ENCODE results near the gene MAP3K12. TPM values are rescaled to one million over a fixed set of nuclear protein-coding genes. Genes with fewer than 3 reads are reported as not detected.
A peak's percentile ranks its signal among the peaks of the same experiment; 100 is the strongest.

Gene MAP3K12
- total and polyA plus RNA-seq, 2 of the 8 experiments (the other 6 are each of a cell fraction or from before 2014, with no cell fraction given): 23.4 to 42.7 TPM

DNA sequence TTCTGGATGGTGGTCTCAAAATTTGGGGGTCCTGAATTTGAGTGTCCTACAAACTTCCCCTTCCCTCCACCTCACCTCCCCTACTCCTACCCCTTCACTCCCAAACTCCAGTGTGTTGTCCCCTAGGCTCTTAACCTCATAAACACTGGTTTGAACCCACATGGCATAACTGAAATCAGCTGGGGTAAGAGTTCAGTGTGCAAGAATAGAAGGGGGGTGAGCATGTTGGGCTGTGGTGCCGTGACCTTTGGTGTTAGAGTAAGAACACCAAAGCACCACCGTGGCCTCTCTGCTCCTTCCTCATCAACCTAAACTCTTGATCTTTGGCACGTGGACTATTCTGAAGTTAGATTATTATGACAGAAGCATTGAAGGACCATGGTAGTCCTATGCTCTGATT is 36.3 kb downstream of the MAP3K12 start:
- Histone ChIP-seq H3K27ac (ENCODE audit: low read depth, low read length) (no peak overlapping the region), H2AFZ (ENCODE audit: low read length) (no peak overlapping the region), H3K9ac (replicated peaks in 1 of 4; ENCODE audit: extremely low read depth in 1 of 4, low read depth in 3 of 4, low read length in 3 of 4) (peak overlapping the region in 1 of 4 experiments; percentile 37; a peak in 2 of 7 replicates), H2BK20ac (ENCODE audit: low read length) (no peak overlapping the region), H4K20me1 (replicated peaks in 1 of 2; ENCODE audit: control insufficient read depth in 1 of 2, insufficient read depth in 2 of 2, low read length in 2 of 2) (peaks cover 37 to 48% of the 10 kb centered on the region in 2 experiments), H4K91ac (replicated peaks; ENCODE audit: insufficient read length, low read length) (no peak overlapping the region), H3K79me2 (ENCODE audit: control insufficient read depth in 1 of 2, insufficient read depth in 2 of 2, low read length in 2 of 2) (peaks cover 0 to 82% of the 10 kb centered on the region in 2 experiments; a peak in 3 of 4 replicates), H4K5ac (ENCODE audit: insufficient read length, low read depth, low read length) (no peak overlapping the region), H3K18ac (ENCODE audit: extremely low read depth, low read length) (no peak overlapping the region), H3K23ac (ENCODE audit: insufficient read length) (no peak overlapping the region), H3K4ac (replicated peaks; ENCODE audit: insufficient read length, low read depth, low read length) (no peak overlapping the region), H2BK15ac (ENCODE audit: low read length) (no peak overlapping the region), H2BK120ac (replicated peaks; ENCODE audit: low read depth, low read length) (no peak overlapping the region), H3K36me3 (ENCODE audit: control insufficient read depth in 2 of 4, insufficient read depth in 4 of 4, low read length in 3 of 4) (peaks cover 86 to 100% (median 94%) of the 10 kb centered on the region in 4 experiments), H3K4me3 (ENCODE audit: extremely low read depth in 1 of 4, insufficient read depth in 2 of 4, low read depth in 3 of 4, low read length in 4 of 4) (no peak overlapping the region), H3K4me2 (ENCODE audit: insufficient read depth in 1 of 2, low read depth in 2 of 2, low read length in 2 of 2) (no peak overlapping the region), H3K23me2 (ENCODE audit: low read depth, low read length) (no peaks in the 10 kb centered on the region; the same call in 1 of the 2 replicates), H4K8ac (ENCODE audit: extremely low read depth, insufficient read depth, low read length) (no peak overlapping the region), H3K9me3 (ENCODE audit: insufficient read depth in 2 of 2, low read depth in 1 of 2, low read length in 1 of 2) (no peaks in the 10 kb centered on the region), H3K4me1 (replicated peaks in 1 of 4; ENCODE audit: control insufficient read depth in 3 of 4, insufficient read depth in 4 of 4, low read length in 3 of 4) (peaks cover 0 to 10% (median under 1%) of the 10 kb centered on the region in 4 experiments; a peak in 3 of 7 replicates), H3K27me3 (replicated peaks in 1 of 4; ENCODE audit: control insufficient read depth in 3 of 4, extremely low read depth in 1 of 4, insufficient read depth in 3 of 4, low read length in 3 of 4) (no peaks in the 10 kb centered on the region), H3K14ac (ENCODE audit: insufficient read length) (no peak overlapping the region), H2BK12ac (ENCODE audit: low read depth, low read length) (no peak overlapping the region), H2BK5ac (ENCODE audit: low read depth, low read length) (no peak overlapping the region), H2AK5ac (ENCODE audit: low read depth, low read length) (no peak overlapping the region), H3K56ac (replicated peaks; ENCODE audit: insufficient read length, low read depth, low read length) (no peak overlapping the region), H3K79me1 (ENCODE audit: low read depth, low read length) (peaks cover 4% of the 10 kb centered on the region)
- DNase-seq (ENCODE audit: low read depth in 1 of 2, low spot score in 2 of 2) (no peak), FAIRE-seq (no peak)
- TF ChIP-seq EP300 (IDR thresholded peaks at IDR 0.05; ENCODE audit: borderline replicate concordance in 1 of 2, low read depth in 2 of 2, low read length in 2 of 2): no peak
- TF ChIP-seq POLR2A (IDR thresholded peaks at IDR 0.05; ENCODE audit: control extremely low read depth in 1 of 2, low read depth in 2 of 2, low read length in 2 of 2): peak in 1 of 2 experiments; percentile 26; a peak in 2 of 3 replicates
- no peak for TF ChIP-seq CREB1 (IDR thresholded peaks at IDR 0.05)
- TF ChIP-seq TBP (IDR thresholded peaks at IDR 0.05; ENCODE audit: low read depth, low read length): no peak
- TF ChIP-seq SIRT6 (IDR thresholded peaks at IDR 0.05; ENCODE audit: low read length): no peak
- no peak for TF ChIP-seq HDAC2 (IDR thresholded peaks at IDR 0.05; ENCODE audit: borderline replicate concordance in 1 of 2, low read depth in 2 of 2, low read length in 2 of 2)
- peak; percentile 68 for TF ChIP-seq POLR2AphosphoS5 (IDR thresholded peaks at IDR 0.05; ENCODE audit: low read depth, low read length)
- ChIA-PET CTCF (ENCODE audit: partially characterized antibody) (interaction anchor here (1.1 to 6.4 kb wide), 3 partner anchors 12 to 135 kb away, joined by 3 to 57 read pairs (median 13); no protein-coding TSS in a partner anchor), POLR2A (ENCODE audit: partially characterized antibody) (interaction anchor here (1.4 to 67.0 kb wide), 4 partner anchors 5 to 153 kb away, joined by 3 to 3397 read pairs (median 1700); partner anchors contain the start of genes MAP3K12, NPFF, PCBP2 and PRR13)
- 97% methylated on average over 3 of the region's 3 CpGs; no CpG with 5 or more reads in 1 of the 2 experiments for WGBS, 2 experiments (ENCODE audit: extremely low coverage in 1 of 2, insufficient coverage in 1 of 2, insufficient read length in 1 of 2, insufficient replicate concordance in 2 of 2, low coverage in 1 of 2, low lambda C conversion rate in 2 of 2, missing lambda C conversion rate in 1 of 2)
